ENCODE measurements around the gene DKK1.
"Not testable (repeated sequence)": the region's sequence is repeated elsewhere in the genome, so short reads cannot be mapped to it uniquely, and the experiment has no call there.

The DKK1 gene

DNA sequence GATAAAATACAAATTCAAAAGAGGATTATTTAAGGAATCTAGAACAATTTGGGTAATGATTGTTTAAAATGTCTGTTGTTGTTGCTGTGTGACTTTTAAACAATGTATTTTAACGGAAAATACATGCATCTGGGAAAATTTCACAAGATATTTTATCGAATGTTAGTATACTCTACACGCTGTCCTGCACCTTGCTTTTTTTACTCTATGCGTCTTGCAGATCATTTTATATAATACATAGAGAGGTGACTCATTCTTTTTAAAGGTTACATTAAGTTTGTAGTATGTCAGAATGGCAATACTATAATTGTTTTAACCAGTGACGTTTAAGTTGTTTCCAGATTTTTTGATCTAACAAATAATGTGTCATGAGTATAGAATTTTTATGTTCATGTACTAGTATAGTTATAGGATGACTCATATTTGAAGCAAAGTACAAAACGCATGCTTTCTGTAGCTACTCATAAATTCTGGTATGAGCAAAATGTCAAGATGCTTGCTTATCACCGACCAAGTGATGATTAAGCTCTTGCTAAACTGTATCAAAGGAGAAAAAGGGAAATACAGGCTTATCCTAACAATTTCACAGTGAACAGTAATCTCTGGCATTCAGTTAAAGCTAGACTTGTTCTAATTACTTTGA, 4.9 kb downstream of the DKK1 start:
- no peak for DNase-seq

DNA sequence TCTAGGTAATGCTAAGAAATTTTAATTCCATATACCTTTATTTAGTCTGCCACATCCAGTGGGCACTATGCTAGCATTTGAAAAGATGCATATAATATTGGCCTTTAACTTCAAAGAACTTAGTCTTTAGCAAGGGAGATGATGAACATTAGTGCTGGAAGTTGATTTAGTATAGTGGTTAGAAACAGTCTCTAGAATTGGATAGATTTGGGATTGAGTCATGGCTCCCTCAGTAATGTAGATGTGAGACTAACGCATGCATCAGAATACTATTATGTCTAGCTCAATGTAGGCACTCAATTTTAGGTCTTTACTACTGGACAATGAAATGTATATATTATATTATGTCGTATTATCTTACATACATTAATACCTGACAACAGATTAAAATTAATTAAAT, 5.8 kb downstream of the DKK1 start:
- no peak for DNase-seq

DNA sequence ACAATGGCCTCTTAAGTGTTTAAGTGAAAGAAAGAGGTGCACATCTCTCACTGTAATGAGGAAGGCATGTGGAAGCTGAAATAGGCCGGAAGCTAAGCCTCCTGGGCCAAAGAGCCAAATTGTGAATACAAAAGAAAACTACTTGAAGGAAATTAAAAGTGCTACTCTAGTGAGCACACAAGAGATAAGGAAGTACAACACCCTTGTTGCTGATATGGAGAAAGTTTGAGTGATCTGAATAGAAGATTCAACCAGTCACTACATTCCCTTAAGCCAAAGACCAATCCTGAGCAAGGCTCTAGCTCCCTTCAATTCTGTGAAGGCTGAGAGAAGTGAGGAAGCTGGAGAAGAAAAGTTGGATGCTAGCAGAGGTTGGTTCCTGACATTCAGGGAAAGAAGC, 8.2 kb downstream of the DKK1 start:
- DNase-seq: no peak

DNA sequence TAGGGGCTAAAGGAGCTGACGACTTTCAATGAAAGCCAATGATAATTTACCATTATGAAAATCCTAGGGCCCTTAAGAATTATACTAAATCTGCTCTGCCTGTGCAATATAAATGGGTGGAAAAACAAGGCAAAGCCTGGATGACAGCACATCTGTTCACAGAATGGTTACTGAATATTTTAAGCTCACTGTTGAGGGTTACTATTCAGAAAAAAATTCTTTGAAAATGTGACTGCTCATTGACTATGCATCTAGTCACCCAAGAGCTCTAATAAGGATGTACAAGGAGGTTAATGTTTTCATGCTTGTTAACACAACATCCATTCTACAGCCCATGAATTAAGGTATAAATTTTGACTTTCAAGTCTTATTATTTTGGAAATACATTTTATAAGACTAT, 8.9 kb downstream of the DKK1 start:
- no peak for DNase-seq

DNA sequence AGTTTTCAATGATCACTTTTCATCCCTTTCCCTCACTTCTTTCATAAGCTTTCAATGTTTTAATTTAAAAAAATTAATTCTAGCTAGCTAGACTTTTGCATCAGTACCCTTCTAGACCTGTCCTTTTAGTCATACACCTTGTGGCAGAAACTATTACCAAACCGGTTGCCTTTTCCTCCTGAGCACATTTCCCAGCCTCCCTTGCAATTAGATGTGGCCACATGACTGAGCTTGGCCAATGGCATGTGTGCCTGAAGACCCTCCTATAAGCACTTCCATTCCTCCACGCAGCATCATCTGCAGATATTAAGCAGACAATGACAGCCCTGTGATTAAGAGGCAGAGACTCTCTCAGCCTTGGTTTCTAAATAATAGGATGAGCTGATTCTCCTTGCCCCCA, 12.3 kb downstream of the DKK1 start:
- no peak for DNase-seq

DNA sequence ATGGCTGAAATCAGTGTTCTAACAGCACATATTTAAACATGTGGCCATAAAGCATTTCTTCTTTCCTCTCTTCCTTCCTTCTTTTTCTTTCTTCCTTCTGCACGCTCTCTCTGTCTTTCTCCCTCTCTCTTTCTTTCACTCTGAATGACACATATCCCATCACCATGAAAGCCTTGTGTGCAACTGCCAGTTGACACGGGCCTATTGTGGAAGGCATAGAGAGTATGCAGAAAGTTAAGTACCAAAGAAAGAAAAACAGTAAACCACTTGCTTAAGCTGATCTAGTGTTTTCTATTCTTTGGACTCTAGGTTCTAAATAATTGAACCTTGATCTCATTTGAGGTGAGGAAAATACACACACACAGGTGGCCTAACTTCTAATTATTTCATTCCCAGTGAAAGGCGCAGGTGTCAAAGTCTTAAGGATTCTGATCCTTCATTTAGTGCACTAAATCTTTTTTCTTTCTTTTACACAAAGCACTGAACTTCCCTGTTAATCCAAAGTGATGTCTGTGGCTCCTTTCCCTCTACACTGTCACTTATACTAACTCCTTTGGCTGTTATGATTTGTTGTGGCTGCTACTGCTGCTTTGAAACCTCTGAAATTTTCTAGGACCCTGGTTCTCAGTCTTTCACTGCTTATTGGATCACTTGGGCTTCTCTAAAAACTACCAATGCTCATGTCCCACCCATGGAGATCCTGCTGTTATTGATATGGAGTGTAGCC, 17.7 kb downstream of the DKK1 start:
- no peak for DNase-seq

DNA sequence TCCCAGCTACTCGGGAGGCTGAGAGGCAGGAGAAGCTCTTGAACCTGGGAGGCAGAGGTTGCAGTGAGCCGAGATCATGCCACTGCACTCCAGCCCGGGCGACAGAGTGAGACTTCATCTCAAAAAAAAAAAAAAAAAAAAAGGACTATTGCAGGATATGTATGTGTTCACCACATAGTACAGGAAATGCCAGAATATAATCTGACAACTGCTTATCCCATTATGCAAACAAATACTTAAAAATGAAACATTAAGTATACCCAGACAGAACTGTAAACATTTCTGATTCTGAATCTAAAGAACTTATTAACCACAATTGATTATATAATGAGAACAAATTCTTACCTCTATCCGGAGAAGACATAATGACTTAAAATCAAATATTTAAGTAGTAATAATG, 18.7 kb downstream of the DKK1 start:
- no peak for DNase-seq

DNA sequence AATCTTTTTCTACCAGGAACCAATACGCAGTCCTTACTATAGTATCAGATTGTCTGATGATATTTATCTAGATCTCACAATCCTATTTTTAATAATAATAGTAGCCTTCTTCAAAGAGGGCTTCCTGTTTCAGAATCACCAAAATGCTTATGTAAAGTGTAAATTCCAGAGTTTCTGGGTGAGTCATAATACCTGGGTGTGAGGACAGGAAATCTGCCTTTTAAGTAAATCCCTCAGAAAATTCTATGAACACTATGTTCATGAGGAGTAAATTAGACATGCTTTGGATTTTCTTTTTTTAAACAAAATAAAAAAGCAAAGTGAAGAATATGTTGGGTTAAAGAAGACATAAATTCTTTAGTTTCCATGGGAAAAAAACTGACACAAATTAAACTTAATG, 20.5 kb downstream of the DKK1 start:
- DNase-seq: no peak

DNA sequence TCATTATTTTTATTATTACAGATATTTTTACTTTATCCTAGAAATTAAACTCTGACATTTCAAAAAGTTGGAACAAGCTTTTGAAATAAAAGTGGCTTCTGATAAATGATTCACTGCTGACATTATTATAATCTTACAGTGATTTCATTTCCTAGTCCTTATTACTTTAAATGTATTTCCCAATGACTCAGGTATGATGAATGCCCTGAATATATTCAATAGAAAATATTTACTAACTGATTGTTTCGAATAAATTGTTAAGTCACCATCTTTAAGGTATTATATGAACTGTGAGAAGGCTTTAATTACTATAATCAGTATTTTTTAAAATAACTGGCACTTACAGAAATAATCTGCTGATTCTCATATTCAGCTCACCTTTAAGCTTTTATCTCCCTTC, 21.6 kb downstream of the DKK1 start:
- no peak for DNase-seq

DNA sequence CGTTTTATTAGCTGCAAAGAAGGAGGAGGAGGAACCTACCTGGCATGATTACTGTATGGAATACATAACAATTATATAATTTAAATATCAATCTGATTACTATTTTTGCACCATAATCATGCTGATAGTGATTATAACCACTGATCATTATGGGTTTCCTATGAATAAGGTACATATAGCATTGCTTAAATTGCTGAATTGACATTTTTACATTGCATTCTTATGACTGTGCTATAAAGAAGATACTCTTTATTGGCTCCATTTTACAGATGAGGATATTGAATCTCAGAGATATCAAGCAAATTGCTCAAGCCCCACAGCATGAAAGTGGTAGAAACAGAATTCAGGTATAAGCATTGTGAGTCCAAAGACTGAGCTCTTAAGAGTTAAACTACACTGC, 23.1 kb downstream of the DKK1 start:
- no peak for DNase-seq

DNA sequence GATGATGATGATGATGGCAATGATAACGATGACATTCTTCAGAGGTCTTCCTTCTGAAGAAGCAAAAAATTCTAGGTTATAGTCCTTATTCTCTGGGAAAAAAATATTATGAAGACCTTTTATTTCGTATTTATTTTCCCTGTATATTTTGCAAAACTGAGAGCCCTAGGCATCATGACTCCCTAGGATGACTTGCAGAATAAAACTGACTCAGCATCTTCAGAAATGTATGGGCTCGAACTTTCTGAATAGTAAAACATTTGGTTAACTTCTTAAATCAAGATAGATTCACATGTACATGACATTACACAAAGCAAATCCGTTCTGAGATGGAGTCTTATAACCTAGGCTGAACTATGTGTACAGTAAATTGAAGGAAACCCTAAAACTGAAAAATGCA, 29.4 kb downstream of the DKK1 start:
- DNase-seq: no peak

DNA sequence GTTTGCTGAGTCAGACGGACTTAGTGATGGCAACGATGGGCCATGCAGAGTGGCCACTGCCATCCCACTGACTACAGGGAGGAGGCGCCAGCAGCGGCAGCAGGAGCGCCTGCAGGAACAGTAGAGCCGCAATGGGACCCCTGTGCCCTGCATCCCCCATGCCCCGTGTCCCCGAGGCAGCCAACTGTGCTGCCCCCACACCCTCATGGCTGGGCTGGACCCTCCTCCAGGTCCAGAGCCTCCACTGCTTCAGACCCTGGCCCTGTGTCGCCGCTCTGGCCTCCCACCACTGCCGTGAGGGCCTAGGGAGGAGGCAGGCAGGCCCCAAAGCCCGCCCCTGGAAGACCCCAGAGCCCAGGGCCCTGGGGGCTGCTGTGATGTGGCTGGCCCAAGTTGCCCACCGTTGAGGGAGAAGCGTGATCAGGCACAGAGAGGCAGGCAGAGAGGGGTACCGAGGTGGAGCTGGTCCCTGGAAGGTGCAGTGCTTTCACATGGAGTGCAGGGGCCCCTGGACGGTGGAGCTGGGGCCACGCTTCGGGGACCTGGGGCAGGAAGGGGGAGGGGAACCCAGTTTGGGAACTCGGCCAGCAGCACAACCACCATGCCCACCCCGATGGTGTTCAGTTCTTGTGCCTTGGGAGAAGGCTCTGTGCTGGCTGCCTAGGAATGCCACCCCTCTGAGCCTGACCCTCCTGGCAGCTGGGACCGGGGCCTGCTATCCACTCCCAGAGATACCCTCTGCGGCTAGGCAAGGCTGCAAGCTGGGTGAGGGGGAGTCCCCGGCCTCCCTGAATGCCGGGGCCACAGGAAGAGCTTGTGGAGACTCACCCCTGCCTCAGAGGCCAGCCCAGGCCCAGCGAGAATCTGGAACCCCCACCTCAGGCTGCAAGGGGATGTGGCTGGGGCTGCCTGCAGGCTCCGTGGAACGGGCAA, 32.6 kb downstream of the DKK1 start:
- DNase-seq: no peak

DNA sequence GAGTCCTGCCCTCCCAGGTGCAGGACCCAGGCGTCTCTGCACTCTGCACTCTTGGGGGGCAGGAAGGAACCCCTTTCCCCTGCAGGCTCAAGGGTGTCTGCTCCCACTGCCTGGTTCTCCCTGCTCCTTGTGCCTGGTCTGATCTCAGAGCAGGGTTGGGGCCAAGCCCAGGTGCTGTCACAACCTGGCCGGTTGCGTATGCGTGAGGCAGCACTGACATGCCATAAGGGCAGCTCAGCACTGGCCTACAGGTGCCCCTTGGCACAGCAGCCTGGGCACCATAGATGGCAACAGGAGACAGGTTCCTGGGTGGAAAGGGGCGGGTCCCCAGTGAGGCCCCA, 33.2 kb downstream of the DKK1 start:
- DNase-seq: no peak

DNA sequence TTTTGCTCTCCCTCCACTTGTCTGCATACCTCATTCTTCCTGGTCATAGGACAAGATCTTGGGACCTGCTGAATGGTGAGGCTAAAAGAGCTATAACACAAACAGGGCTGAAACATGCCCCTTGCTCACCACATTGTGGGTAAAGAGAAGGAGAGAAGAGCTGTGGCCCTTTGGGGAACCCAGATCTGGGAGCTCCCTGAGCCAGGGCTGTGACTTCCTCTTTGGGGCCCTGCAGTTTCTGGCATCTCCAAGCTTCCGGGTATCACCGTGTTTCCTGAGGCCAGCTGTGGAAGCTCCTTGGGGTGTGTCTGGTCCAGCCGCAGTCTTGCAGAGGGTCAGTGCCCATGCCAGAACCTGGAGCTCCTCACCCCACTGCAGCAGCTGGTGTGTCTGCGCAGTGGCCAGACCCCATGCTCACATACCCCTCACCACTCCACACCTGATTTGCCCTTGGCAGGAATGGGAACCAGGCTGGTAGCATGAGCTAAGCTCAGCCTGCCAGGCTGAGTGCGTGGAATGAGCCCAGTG, 34.0 kb downstream of the DKK1 start:
- DNase-seq: no peak

DNA sequence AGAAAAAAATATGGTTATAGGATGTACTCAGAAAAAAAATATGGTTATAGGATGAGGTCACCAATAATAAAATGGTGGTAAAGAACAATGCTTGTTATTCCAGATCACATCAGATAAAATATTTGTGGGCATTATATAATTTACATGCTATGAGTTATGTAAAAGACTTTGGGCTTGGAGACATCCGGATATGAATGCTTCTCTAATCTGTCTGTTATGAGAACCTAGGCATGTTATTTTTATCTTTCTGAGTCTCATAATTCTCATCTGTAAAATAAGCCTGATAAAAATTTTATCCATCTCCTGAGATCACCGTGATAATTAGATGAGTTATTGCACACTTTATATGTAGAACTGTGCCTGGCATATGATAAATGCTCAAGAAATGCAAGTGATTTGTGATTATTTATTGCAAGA, 37.8 kb downstream of the DKK1 start:
- DNase-seq: no peak

DNA sequence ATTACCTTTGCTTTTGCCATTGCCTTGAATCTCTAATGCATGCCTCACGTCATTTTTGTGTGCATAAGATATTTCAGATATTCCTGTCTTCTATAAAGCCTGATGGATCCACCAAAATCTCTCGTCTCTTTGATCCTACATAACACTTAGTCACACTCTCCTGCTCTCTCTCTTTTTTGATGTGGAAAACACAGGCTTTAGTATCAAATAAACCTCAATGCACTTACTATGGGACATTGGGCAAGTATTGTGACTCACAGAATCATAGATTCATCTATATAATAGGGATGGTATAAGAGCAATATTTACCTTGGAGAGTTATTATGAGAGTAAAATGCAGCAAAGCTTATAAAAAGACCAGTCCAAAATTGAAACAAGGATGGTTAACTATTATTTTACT, 39.1 kb downstream of the DKK1 start:
- no peak for DNase-seq

DNA sequence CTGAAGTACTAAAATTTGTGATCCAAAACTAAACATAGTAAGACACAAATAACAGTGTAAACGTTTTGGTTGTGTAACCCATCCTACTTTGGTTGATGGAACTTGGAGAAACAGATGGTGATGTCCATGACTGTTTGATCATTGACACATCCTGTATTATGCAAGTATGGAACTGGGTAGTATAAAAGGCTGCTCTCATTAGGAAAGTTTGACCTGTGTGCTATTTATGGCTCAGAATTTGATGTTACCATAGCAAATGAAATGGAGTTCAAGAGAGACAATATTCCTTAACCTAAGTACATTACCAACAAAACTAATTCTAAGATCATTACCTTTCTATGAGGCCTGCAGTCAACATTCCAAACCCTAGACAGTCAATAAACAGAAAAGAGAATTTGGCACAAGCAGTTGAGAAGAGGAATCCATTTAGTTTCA, 39.9 kb downstream of the DKK1 start:
- no peak for DNase-seq

DNA sequence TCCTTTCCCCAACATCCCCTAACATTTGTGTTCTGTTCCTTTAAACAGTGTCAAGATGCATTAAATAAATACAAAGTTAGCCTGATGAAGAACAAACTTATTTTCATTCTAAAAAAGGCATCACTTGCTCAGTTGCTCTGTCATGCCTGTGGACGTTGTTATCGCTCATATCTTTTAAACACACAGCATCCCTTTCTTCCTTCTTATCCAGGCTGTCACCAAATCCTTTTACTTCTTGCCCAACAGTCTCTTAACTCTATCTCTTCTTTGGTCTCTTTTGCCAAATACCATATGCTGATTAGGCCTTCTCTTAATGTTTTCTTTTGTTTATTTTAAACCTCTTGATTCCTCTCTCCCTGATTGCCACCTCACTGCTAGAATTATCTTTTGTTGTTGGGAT, 43.9 kb downstream of the DKK1 start:
- no peak for DNase-seq

DNA sequence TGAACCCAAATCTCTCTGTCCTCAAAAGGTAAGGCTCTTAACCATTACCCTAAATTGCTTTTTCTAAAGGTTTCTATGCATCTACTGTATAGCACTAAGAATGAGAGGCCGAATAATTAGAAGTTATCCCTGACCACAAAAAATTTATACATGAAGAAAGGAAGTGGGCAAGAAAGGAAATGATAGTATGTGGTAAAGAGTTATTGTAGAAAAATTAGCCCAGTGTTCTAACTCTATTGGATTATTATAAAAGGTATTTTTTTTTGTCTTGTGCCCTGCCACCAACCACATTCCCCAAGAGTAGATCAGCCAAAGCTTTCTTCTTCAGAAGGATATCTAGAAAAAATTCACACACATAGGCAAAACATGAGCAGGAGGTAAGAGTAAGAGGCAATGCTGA, 45.4 kb downstream of the DKK1 start:
- DNase-seq: no peak

DNA sequence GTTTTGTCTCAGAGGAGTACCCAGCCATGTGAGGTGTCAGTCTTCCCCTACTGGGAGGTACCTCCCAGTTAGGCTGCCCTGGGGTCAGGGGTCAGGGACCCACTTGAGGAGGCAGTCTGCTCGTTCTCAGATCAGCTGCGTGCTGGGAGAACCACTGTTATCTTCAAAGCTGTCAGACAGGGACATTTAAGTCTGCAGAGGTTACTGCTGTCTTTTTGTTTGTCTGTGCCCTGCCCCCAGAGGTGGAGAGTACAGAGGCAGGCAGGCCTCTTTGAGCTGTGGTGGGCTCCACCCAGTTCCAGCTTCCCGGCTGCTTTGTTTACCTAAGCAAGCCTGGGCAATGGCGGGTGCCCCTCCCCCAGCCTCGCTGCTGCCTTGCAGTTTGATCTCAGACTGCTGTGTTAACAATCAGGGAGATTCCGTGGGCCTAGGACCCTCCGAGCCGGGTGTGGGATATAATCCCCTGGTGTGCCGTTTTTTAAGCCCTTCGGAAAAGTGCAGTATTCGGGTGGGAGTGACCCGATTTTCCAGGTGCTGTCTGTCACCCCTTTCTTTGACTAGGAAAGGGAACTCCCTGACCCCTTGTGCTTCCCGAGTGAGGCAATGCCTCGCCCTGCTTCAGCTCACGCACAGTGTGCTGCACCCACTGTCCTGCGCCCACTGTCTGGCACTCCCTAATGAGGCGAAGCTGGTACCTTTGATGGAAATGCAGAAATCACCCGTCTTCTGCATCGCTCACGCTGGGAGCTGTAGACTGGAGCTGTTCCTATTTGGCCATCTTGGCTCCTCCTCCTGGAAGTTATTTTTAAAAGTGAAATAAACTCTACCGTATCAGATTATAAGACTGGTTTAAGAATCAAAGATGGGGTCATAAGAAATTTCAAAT, 51.7 kb downstream of the DKK1 start:
- not testable (repeated sequence) for DNase-seq
